A549 treated with Hydrocortisone at 1 μM for 4 hours (cell line): Measurements from ENCODE around the gene SPG21. TPM values are rescaled to one million over a fixed set of nuclear protein-coding genes. Genes with fewer than 3 reads are reported as not detected.

Source experiments
- total RNA-seq: library from RNA; stranded (reverse); fragments of 200-300 nt; extraction: Qiagen RNA extraction; gene quantifications from 5 replicates; pipeline ENCODE4 v1.2.3, GENCODE V29; 2022

Gene SPG21
- total RNA-seq: 120 to 130 TPM (median 128 TPM) in 5 replicates

DNA sequence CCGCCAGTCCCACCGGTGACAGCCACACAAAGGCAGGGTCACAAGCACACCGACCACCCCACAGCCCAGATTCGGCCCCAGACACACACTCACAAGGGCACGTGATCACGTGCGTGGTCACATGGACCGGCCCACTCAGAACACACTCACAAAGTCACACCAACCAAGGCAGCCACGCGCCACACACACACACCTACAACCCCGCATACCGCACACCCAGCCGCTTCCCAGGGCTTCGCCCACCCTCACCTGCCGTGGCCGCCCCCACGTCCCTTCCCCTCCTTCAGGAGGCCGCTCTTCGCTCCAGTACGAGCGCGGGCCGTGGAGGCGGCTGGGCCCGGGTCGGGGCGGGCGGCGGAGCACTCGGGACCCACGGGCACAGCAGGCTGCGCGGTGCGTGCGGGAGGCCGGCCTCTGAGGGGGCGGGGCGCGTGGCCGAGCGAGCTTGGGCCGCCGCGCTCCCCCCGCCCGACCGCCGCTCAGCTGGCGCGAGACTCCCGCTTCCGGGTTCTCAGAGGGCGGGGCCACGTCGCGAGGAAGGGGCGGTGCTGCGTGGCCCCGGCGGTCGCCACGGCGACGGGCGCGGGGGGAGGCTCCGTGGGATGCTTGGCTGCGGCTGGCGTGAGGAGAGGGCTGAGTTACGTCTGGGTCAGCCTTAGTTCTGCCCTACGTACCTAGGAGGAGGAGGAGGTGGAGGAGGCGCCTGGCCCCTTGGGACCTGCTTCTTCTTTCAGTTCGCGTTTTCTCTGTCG is at the start of gene SPG21:
TSS of gene SPG21 (minus strand) at position 499 of the 752 bp plus-strand sequence. CDS start 6,345 bp downstream, outside the sequence.

DNA sequence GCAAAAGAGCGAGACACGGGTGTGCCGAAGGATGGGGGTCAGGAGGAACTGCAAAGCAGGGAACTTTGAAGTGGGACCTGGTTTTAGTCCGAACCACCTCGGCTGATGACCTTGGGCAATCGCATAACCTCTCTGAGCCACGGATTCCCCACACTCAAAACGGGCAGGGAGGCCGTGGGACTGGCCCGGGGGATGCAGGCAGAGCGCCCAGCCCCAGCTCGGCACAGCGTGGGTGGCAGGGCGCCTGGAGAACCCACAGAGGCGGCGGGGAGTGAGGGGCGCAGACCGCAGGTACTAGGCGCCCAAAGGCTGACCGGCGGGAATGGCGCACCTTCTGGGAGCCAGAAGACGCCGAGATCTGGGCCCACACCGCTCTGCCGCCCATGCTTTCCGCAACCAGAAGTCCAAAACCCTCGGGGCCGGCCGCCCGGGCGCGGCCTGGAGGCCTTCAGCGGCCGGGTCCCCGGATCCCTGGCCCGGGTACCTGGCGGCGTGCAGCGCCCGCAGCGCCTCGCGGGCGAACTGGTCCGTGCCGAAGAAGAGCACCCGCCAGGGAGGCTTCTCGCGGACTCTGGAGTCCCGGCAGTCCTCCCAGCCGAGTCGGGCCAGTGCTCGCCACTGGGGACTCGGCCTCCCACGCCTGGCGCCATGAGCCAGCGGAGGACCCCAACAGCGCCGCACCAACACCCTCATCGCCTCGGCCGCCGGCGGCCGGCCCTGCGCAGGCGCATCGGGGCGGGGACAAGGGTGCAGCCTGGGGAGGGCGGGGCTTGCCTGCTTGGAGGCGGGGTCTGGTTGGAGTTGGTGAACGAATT is 39.4 kb upstream of the SPG21 start, which contains the start of gene MTFMT:
TSS of gene MTFMT (minus strand) at position 719 of the 815 bp plus-strand sequence. CDS start at position 693, 26 bp downstream.

Other genes with a start within 250 kb of the SPG21 start
- gene RBPMS2, start 214.3 kb downstream of the SPG21 start, total RNA-seq: 6.2 to 8.5 TPM (median 8.2 TPM) in 5 replicates
- 13.5 to 20.0 TPM (median 14.6 TPM) in 5 replicates for gene PIF1, start 164.3 kb downstream of the SPG21 start, total RNA-seq
- gene PLEKHO2, start 148.0 kb downstream of the SPG21 start, total RNA-seq: 5.8 to 6.9 TPM (median 6.2 TPM) in 5 replicates
- gene ANKDD1A, start 78.0 kb downstream of the SPG21 start, total RNA-seq: 1.5 to 2.0 TPM (median 1.8 TPM) in 5 replicates
- gene MTFMT, start 39.7 kb upstream of the SPG21 start, total RNA-seq: 25.7 to 27.3 TPM (median 26.9 TPM) in 5 replicates
- 14.4 to 20.3 TPM (median 15.9 TPM) in 5 replicates for gene SLC51B, start 55.5 kb upstream of the SPG21 start, total RNA-seq
- 0.07 to 0.16 TPM (median 0.15 TPM) in 5 replicates for gene RASL12, start 78.1 kb upstream of the SPG21 start, total RNA-seq
- gene KBTBD13, start 86.8 kb upstream of the SPG21 start, total RNA-seq: not detected in 5 replicates
- 0.56 to 1.3 TPM (median 0.85 TPM) in 5 replicates for gene UBAP1L, start 125.3 kb upstream of the SPG21 start, total RNA-seq
- 27.0 to 30.1 TPM (median 28.2 TPM) in 5 replicates for gene PDCD7, start 143.9 kb upstream of the SPG21 start, total RNA-seq
- gene CLPX, start 195.4 kb upstream of the SPG21 start, total RNA-seq: 33.8 to 58.3 TPM (median 49.0 TPM) in 5 replicates
- gene CILP, start 221.6 kb upstream of the SPG21 start, total RNA-seq: 0.21 to 0.44 TPM (median 0.41 TPM) in 5 replicates